ENCODE data around the gene AGAP2. TPM values are rescaled to one million over a fixed set of nuclear protein-coding genes. Genes with fewer than 3 reads are reported as not detected.
"Not testable (repeated sequence)": the region's sequence is repeated elsewhere in the genome, so short reads cannot be mapped to it uniquely, and the experiment has no call there.

Gene AGAP2
- total RNA-seq, 3 donors from 2014 or later, result 1.3 to 2.7 (median 2.2) TPM

DNA sequence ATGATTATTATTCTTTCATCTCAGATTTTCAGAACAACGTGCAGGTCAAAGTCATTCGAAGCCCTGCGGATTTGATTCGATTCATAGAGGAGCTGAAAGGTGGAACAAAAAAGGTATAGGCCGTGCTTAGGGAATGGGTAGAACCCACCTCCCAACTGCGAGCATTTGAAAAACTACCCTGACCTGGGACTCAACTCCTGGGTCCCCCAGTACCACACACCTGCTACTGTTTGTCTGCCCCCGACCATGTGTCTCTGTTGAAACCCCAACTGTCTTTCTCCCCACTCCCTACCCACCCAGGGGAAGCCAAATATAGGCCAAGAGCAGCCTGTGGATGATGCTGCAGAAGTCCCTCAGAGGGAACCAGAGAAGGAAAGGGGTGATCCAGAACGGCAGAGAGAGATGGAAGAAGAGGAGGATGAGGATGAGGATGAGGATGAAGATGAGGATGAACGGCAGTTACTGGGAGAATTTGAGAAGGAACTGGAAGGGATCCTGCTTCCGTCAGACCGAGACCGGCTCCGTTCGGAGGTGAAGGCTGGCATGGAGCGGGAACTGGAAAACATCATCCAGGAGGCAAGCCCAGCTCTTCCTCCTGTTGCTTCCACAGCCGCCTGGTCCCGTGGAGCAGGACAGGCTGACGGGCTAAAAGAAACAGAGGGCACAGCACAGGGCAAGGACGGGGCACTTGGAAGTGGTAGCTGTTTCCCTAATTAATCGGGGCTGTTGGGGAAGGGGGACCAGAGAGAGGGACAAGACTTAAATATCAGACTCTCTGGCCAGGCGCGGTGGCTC lies 20.5 kb downstream of the AGAP2 start:
- Histone ChIP-seq H3K4me3 (no peak overlapping the region), H3K4me1 (ENCODE audit: low read depth) (no peaks in the 10 kb centered on the region), H3K9me3 (no peaks in the 10 kb centered on the region), H3K36me3 (ENCODE audit: low read depth) (peaks cover 11% of the 10 kb centered on the region)
- DNase-seq (no peak), ATAC-seq (no peak)
- TF ChIP-seq, protein P1, sequence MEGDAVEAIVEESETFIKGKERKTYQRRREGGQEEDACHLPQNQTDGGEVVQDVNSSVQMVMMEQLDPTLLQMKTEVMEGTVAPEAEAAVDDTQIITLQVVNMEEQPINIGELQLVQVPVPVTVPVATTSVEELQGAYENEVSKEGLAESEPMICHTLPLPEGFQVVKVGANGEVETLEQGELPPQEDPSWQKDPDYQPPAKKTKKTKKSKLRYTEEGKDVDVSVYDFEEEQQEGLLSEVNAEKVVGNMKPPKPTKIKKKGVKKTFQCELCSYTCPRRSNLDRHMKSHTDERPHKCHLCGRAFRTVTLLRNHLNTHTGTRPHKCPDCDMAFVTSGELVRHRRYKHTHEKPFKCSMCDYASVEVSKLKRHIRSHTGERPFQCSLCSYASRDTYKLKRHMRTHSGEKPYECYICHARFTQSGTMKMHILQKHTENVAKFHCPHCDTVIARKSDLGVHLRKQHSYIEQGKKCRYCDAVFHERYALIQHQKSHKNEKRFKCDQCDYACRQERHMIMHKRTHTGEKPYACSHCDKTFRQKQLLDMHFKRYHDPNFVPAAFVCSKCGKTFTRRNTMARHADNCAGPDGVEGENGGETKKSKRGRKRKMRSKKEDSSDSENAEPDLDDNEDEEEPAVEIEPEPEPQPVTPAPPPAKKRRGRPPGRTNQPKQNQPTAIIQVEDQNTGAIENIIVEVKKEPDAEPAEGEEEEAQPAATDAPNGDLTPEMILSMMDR (IDR thresholded peaks at IDR 0.05), result no peak
- intact Hi-C loops (cut with DNase I, micrococcal nuclease), result no loop called here

DNA sequence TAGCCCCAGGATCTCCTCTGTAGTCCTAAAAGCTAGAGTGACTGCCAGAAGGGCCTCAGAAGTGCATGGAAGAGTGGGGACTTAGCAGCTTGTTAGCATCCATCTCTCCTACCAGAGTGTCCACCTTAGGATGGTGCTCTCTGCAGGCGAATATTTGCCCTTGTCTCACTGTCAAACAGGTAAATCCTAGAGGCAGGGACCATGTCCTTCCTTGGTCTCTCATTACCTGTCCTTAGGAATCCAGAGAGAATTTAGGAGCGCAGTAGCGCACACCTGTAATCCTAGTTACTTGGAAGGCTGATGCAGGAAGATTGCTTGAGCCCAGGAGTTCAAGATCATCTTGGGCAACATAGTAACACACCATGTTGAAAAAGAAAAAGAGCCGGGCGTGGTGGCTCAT lies 21.4 kb downstream of the AGAP2 start:
- H3K36me3 ChIP-seq (ENCODE audit: low read depth), result peaks cover 11% of the 10 kb centered on the region
- TF ChIP-seq, protein P1 (IDR thresholded peaks at IDR 0.05), result no peak
- no peak for DNase-seq
- intact Hi-C loops (cut with DNase I, micrococcal nuclease), result no loop called here
- no peaks in the 10 kb centered on the region for H3K4me1 ChIP-seq (ENCODE audit: low read depth)
- ATAC-seq, result no peak
- H3K4me3 ChIP-seq, result no peak overlapping the region
- no peaks in the 10 kb centered on the region for H3K9me3 ChIP-seq

DNA sequence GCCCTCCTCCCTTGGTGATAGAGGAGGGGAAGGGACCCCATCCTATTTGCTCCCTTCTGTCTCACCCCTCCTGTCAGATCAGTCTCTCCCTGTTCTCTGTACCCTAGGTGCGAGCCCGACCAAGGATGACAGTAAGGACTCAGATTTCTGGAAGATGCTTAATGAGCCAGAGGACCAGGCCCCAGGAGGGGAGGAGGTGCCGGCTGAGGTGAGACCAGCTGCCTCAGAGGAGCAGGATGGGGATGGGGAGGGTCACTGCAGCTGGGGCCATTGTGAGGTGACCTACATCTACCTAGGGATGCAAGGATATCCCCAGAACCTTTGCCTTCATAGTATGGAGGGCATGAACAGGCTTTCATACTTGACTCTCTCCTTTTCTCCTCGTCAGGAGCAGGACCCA lies 22.2 kb downstream of the AGAP2 start:
- Histone ChIP-seq H3K36me3 (ENCODE audit: low read depth) (peaks cover 11% of the 10 kb centered on the region), H3K4me3 (no peak overlapping the region), H3K4me1 (ENCODE audit: low read depth) (no peaks in the 10 kb centered on the region), H3K9me3 (no peaks in the 10 kb centered on the region)
- no peak for ATAC-seq
- no peak for DNase-seq
- intact Hi-C loops (cut with DNase I, micrococcal nuclease), result no loop called here
- TF ChIP-seq, protein P1 (IDR thresholded peaks at IDR 0.05), result no peak

DNA sequence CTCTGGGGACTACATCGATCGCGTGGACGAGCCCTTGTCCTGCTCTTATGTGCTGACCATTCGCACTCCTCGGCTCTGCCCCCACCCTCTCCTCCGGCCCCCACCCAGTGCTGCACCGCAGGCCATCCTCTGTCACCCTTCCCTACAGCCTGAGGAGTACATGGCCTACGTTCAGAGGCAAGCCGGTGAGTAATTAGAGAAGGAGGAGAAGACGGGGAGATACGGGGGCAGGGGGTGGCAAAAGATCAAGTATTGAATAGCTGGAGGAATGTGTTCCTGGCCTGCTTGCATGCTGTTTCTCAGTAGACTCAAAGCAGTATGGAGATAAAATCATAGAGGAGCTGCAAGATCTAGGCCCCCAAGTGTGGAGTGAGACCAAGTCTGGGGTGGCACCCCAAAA lies 22.8 kb downstream of the AGAP2 start:
- Histone ChIP-seq H3K9me3 (no peaks in the 10 kb centered on the region), H3K36me3 (ENCODE audit: low read depth) (peaks cover 11% of the 10 kb centered on the region), H3K4me3 (no peak overlapping the region), H3K4me1 (ENCODE audit: low read depth) (no peaks in the 10 kb centered on the region)
- ATAC-seq (no peak), DNase-seq (no peak)
- TF ChIP-seq, protein P1 (IDR thresholded peaks at IDR 0.05), result no peak
- intact Hi-C loops (cut with DNase I, micrococcal nuclease), result no loop called here

DNA sequence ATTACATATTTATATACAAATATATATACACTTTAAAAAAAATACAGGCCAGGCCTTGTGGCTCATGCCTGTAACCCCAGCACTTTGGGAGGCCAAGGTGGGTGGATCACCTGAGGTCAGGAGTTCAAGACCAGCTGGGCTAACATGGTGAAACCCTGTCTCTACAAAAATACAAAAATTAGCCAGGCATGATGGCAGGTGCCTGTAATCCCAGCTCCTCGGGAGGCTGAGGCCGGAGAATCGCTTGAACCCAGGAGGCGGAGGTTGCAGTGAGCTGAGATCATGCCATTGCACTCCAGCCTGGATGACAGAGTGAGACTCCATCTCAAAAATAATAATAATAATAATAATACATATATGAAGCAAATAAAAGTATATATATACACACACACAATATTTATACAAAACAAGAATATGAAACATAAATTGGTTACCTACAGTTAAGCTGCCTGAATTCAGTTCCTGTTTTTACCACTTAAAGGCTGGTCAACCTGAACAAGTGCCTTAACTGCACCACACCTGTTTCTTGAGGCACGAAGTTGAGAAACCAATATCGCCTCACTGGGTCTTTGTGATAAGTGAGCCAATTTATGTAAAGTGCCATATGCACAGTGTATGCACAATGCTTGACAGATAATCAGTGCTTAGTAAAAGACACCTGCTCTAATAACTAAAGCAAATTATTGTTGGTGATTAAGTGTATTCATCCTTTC lies 23.4 kb downstream of the AGAP2 start:
- not testable (repeated sequence) for ATAC-seq, H3K9me3 ChIP-seq
- H3K36me3 ChIP-seq (ENCODE audit: low read depth), result peaks cover 11% of the 10 kb centered on the region

DNA sequence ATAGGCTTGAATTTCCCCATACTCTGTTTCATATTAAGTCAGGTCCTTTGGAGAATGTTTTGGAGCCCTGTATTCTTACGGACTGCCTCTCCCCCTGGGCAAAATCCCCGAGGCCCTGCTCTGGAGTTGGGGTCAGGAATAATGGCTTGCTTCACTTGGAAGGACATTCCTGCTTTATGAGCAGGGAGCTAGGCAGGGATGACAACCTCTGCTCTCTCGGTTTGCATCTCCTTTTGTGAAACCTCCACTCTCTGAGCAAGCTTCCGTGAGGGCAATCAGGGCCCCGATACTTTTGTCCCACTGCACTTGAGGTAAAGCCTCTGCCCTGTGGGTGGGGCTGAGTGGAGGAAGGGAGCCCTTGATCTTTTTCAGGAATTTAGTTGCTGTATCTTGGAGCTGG lies 25.3 kb downstream of the AGAP2 start:
- no peak for ATAC-seq
- intact Hi-C loops (cut with DNase I, micrococcal nuclease), result no loop called here
- DNase-seq, result no peak
- Histone ChIP-seq H3K36me3 (ENCODE audit: low read depth) (peaks cover 2% of the 10 kb centered on the region), H3K4me3 (no peak overlapping the region), H3K4me1 (ENCODE audit: low read depth) (no peaks in the 10 kb centered on the region), H3K9me3 (no peaks in the 10 kb centered on the region)
- TF ChIP-seq, protein P1 (IDR thresholded peaks at IDR 0.05), result no peak

More for the DNA sequence above, 23.4 kb downstream of the AGAP2 start:
- H3K4me3 ChIP-seq; H3K4me1 ChIP-seq (ENCODE audit: low read depth); DNase-seq; intact Hi-C loops (cut with DNase I, micrococcal nuclease): not testable (repeated sequence)

Data from mucosa of descending colon (tissue), 3 donors.